NOMO-1 treated with DMSO at 0.1 percent for 48 hours (cell line): ENCODE data around the gene DNAH6.

Source experiments
- DNase-seq: peaks from one replicate; lab custom pipeline; 2025; ENCODE audit not compliant: unreplicated experiment; lab: John Stamatoyannopoulos, UW

DNAH6 gene

DNA sequence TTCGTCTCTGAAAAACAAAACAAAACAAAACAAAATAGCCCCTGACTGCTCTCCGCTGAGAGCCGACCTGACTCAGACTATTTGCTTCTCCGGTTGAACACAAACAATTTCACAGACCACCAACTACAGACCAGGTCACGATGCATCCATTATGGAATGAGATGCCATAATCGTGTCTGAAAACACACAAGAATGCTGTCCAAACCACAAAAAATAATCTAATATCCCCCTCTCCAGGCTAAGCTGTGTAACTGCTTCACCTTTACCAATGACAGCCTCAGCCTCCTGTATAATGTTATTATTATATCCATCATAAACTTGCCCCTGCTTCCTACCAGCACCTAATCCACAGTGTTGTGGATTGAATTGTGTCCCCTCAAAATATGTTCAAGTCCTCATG lies 114.7 kb downstream of the DNAH6 start:
- DNase-seq = no peak

DNA sequence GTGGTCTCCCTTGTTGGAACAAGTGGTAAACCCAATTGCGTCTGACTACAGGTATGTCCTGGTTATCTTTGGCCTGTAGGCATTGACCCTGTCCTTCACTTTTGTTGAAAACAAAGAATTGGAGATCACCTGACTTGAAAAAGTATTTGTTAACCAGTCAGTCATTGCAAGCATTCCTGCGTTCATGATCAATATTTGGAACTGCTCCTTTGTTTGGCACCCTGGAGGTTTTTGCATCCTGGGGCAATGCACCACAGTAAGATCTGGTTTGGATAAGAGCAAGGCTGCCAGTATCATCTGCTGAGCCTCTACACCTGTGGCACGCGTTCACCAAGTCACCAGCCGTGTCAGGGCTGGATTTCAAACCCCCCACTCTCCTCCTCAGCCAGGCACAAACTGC lies 115.7 kb downstream of the DNAH6 start:
- DNase-seq = no peak

DNA sequence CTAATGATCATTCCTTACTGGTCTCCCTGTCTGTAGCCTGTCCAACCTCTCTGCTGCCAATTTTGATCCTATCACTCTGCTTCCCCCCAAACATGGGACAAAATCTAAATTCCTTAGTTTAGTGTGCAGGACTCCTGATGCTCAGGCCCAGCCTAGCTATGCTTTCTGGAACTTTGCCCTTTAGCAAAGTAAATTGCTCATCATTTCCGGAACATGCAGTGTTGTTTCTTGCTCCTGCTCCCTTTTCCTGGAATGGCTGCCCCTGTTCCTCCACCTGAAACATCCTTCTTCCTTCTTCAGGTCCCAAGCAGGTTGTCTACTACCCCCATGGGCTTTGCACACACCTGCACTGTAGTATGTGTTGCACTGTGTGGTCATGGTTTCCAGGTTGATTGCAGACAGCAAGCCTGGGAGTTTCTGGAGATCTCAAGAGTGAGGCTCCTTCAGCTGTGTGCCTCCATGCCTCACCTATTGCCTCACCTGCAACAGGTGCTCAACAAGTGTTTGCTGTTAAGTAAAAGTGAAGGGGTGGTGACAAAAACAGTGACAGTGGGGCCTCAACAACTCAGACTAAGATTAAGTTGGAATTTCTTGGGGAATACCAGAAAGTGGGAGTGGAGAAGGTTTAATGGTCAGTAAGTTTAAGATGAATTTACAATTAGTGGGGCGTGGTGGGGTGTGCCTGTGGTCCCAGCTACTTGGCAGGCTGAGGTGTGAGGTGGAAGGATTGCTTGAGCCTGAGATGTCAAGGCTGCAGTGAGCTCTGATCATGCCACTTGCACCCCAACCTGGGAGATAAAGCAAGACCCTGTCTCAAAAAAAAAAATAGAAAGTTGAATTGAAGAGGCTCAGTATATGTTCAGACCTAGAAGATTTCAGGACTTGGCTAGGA lies 120.0 kb downstream of the DNAH6 start:
- no peak for DNase-seq

DNA sequence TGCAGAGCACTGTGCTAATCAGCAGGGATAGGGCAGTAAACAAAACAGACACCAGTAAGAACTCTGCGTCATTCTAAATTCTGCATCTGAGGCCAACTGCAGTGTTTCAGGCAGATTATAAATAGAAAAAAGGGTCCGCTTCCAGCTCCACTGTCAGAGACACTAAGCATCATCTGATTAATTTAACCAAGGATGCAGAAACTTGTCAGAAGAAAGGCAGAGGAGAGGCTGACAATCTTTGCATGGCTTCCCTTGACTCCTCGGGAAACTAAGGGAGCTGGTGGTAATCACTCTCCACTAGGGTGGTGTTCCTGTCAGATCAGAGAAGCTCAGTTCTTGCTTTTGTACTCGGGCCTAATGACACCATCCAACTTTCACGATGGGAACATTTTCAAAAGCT lies 123.5 kb downstream of the DNAH6 start:
- no peak for DNase-seq

DNA sequence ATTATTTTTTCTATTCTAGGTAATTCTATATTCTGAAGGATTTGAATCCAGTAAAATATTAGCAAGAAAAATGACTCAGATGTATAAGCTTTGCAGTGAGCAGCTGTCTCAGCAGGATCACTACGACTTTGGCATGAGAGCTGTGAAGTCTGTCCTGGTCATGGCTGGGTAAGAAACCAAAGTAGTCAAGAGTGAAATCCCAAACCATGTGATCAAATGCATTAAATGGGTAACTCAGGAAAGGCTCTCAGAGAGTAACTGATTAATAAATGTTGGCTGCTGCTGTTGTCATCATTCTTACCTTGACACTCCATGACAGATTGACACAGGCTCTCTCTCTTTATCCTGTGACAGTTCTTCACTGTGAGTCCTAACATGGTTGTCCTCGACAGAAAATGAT lies 124.1 kb downstream of the DNAH6 start:
- no peak for DNase-seq

DNA sequence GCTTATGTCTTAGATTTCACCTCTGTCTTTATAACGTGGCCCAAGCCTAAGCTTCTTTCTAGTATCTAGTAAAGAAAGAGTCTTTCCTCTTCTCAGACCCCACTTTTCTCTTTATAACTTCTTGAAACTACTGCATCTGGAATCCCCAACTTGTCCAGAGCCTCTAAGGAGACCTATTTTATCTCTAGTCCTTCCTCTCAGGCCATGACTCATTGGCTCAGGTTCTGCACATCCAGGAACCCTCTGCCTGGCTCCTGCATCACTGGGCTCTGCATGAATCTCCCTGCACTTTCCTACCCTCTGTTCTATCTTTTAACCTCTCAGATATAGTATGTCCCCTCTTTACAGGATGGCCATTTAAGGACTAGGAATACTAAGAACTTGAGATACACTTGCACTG lies 124.7 kb downstream of the DNAH6 start:
- DNase-seq = no peak

DNA sequence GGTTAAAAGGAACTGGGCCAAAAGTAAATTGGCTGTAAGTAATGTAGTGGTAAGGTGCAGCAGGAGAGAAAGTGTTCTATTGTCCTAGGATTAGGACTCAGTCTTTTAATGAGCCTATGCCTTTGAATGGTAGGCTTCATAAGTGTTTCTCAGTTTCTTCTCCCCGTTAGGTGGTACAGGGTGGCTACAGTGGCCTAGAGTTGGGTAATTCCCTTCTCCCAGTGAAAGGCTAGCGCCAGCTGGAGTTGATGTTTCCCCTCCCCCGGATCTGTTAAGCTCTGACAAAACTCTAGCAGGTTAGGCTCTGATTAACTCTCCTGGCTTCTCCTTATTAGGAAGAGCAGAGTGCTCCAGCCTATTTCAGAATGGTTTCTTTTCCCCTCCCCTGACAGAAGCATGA lies 127.7 kb downstream of the DNAH6 start:
- no peak for DNase-seq

DNA sequence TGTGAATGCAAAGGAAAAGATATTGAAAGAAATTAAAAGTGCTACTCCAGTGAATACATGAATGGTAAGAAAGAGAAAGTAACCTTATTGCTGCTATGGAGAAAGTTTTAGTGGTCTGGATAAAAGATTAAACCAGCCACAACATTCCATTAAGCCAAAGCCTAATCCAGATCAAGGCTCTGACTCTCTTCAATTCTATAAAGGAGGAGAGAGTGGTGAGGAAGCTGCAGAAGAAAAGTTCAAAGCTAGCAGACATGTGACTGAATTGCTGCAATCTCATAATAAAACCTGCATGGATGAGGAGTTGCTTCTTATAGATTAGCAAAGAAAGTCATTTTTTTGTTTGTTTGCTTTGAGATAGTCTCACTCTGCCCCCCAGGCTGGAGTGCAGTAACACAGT lies 130.2 kb downstream of the DNAH6 start:
- no peak for DNase-seq

DNA sequence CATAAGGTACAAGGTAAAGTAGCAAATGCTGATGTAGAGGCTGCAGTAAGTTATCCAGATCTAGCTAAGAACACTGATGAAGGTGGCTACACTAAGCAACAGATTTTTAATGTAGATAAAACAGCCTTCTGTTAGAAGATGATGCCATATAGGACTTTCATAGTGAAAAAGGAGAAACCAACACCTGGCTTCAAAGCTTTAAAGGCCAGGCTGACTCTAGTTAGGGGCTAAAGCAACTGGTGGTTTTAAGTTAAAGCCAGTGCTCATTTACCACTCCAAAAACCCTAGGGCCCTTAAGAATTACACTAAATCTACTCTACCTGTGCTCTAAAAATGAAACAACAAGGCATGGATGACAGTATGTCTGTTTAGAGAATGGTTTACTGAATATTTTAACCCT lies 131.0 kb downstream of the DNAH6 start:
- DNase-seq = no peak

DNA sequence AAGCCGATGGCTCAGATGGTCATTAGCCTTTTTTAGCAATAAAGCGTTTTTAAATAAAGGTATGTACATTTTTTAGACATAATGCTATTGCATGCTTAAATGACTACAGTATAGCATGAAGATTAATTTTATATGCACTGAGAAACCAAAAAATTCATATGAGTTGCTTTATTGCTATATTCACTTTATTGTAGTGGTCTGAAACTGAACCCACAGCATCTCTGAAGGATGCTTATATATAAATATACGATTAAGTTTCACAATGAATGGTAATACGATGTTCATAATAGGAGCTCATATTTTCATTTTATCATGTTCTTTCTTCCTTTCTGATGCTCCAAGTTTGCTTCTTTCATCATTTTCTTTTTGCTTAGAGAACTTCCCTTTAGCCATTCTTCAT lies 132.8 kb downstream of the DNAH6 start:
- no peak for DNase-seq

DNA sequence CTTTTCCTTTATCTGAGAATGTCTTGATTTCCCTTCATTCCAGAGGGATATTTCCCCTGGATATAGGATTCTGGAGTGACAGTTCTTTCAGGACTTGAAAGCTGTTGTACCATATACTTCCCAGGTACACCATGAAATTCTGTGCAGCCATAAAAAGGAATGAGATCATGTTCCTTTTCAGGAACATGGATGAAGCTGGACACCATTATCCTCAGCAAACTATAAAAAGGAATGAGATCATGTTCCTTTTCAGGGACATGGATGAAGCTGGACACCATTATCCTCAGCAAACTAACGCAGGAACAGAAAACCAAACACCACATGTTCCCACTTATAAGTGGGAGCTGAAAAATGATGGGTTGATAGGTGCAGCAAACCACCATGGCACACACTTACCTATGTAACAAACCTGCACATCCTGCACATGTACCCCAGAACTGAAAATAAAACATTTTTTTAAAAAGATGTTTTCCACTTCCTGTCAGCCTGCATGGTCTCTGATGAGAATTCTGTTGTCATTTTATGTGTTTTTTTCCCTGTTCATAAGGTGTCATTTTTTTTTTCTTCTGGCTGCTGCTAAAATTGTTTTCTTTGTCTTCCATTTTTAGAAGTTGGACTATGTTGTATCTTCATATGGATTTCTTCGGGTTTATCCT lies 133.3 kb downstream of the DNAH6 start:
- no peak for DNase-seq

DNA sequence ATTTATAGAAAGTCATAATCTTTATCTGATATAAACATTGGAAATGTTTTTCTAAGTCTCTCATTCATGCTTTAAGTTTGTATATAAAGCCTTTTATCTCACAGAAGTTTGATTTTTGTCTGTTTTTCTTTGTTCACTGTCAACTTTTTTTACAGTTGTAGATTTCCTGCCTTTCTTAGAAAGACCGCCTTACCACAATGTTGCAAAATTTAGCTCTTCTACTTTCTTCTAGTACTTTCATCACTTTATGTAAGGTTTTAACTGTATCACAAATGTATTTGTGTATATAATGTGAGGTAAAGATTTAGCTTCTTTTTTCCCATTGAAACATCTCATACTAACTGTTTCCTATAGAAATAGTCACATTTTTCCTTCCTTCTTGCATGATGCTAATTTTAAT lies 136.1 kb downstream of the DNAH6 start:
- DNase-seq = peak; percentile 6

DNA sequence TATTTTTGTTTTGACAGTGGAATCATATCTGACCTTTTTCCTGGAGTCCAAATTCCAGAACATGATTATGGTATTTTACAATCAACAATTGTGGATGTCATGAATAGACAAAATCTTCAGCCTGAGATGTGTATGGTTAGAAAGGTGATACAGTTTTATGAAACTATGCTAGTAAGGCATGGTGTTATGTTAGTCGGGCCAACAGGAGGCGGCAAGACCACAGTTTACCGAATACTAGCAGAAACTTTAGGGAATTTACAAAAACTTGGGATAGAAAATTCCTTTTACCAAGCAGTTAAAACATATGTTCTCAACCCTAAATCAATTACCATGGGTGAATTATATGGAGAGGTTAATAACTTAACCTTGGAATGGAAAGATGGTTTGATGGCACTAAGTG lies 137.0 kb downstream of the DNAH6 start:
- DNase-seq = no peak

DNA sequence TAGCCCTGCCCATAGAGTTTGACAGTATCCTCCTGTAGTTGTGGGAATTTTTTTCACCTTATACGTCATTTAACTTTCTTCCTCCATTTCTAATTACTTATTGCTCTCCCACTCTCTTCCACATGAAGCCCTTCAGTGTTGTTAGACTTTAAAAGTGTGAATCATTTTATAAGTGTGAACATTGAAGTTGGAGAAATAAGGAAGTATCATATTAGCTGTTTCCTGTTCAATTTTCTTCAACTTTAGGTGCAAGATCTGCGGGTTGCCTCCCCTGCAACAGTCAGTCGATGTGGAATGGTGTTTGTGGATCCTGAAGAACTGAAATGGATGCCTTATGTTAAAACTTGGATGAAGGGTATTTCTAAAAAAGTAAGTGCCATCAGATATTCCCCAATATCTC lies 138.1 kb downstream of the DNAH6 start:
- DNase-seq = peak; percentile 6

DNA sequence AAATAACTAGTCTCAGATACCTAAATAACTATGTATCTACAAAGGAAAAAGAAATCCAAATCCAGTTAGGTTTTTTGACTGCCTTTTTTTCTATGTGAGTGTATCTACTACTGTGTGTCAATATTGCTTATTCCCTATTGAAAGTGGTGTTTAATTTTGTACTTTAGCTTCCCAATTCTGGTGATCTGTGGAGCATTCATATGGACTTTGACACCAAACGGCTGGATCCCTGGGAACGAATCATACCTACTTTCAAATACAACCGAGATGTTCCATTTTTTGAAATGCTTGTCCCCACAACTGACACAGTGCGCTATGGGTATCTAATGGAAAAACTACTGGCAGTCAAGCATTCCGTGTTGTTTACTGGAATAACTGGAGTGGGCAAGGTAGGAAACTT lies 152.8 kb downstream of the DNAH6 start:
- DNase-seq = no peak

DNA sequence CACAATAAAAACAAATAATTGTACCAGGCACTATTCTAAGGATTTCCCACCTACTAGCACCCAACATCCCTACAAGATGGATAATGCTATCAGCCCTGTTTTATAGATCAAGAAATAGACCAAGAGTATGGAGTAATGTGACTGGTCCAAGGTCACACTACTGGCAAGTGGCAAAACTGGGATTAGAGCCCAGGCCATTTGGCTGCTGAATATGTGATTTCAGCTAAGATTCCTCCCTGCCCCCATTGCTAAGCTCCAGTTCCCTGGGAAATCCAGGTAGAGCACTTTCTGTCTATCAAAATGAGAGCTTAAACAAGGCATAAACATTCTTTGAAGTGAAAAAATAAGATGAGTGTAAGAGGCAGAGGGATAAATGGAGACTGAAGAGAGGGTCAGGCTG lies 157.8 kb downstream of the DNAH6 start:
- no peak for DNase-seq

DNA sequence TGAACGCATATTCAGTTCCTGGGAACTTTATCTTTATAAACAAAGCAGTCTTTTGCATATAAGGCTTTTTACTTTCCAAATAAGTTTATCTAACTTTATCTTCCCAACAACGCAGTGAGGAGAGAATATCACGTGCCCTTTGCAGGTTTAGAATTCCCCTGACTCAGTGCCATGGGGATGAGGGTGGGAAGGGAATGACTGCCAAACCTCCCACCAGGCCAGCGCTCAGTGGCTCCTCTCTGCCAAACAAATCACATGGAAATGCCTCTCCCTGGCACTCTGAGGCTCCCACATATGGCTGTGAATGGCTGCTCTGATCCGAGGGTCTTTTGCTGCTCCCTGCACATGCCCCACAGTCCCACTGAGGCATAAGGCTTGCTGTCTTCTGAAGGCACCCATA lies 158.3 kb downstream of the DNAH6 start:
- no peak for DNase-seq

DNA sequence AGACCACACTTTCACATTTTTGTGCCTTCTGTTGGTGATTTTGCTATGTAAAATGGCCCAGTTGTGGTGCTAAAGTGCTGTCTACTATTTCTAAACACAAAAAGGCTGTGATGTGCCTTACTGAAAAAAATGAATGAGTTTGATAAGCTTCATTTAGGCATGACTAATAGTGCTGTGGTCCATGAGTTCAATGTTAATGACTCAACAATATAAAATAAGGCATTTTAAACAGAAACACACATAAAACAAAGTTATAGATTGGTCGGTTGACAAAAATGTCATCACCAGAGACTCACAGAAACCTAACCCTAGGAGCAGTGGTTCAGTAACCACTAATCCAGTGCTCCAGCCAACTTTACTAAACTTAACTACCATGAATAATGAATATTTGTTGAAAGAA lies 160.0 kb downstream of the DNAH6 start:
- no peak for DNase-seq

DNA sequence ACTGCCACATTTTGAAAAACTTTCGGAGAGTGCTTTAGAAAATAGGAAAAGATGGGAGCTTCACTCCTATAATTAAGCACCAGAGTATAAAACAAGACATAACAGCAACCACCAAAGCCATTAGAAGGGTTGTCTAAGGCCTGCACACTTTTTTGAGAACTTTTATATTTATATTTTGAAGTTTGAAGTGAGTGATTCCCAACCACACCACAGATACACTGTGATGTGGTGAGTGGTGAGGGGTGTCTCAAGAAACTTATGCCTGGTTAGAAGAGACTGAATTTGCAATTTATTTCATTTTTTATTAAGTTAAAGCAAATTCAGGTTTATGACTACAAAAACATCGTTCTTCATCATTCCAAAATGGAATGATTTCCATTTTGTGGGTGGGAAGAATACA lies 161.9 kb downstream of the DNAH6 start:
- DNase-seq = no peak

DNA sequence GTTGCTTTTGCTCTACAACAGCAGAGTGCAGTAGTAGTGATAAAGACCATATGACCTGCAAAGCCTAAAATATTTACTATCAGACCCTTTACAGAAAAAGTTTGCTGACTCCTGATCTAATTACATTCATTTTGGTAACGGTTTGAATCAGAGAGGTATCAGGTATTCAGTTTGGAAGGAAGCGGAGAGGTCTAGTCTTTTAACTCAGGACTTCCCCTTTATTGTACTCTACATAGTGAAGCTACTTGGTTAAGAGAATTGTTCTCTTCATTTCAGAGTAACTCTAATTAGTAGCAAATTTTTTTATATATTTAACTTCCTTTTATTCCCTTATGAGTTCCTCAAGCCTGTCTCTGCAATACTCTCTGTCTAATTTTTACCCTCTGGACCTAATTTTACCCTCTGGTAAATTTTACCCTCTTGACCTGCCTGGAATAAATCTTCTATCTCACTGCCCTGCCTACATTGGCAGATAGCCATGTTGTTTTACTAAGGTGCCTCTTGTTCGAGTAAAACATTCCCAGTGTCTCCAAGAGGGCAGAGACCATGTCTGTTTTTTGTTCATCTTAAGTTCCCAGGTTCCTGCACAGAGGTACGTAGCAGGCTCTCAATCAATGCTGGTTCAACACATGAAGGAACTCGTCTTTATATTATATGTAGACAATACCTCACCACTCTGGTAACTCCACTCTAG lies 170.6 kb downstream of the DNAH6 start:
- no peak for DNase-seq

DNA sequence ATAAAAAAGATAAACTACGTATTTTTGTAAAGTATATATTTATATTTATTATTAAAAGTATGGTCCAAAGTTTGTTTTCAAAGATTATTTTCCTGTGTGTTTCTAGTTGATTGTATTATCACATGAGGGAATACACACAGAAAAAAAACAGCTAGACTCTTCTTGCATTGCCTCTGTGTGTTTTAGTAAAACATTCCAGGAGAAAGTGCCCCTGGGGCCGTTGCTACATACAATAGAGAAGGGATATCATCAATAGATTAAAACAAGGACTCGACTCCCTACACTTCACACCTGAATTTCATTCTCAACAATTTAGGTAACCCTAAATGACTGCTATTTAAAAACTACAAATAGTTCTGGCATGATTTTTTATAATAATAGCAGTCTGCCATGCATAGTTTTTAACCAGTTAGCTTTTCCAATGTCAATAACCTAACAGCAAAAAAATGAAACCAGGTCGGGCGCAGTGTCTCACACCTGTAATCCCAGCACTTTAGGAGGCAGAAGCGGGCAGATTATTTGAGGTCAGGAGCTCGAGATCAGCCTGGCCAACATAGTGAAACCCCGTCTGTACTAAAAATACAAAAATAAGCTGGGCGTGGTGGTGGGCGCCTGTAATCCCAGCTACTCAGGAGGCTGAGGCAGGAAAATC lies 171.3 kb downstream of the DNAH6 start:
- no peak for DNase-seq

DNA sequence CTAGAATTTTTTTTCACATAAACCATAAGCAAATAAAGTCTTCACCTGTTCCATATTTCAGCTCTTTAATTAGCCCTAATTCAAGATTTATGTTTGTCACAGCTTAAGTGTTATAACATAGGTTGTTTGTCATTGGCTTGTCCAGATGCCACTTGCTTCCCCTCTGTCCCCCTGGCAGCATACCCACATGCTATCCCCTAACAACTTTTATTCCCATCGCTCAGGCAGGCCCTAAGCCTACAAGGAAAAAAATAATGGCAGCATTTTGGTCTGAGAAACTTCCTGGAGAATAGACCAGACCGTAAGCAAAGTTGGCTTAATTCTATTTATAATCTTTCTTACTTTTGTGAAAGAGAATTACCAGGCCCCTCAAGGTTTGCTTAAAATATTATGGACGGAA lies 173.9 kb downstream of the DNAH6 start:
- no peak for DNase-seq
